SK-N-SH (cell line): ENCODE results near the gene TMED1. TPM values are rescaled to one million over a fixed set of nuclear protein-coding genes. Genes with fewer than 3 reads are reported as not detected.

Experiments
- CTCF ChIA-PET: fragments of 300-600, 350-600 bp; formaldehyde crosslinking; extraction: SDS; loops from one replicate; lab custom pipeline; 2021; lab: Yijun Ruan, JAX
- POLR2A ChIA-PET: fragments of 350-600 bp; sonication (Branson Sonifier 250); formaldehyde crosslinking; extraction: SDS; loops from one replicate; lab custom pipeline; 2020; ENCODE audit warnings: antibody characterized with exemption, inconsistent platforms; lab: Yijun Ruan, JAX
- DNase-seq: peaks from one replicate; pipeline ENCODE4 v3.0.0; 2012
- H2AFZ ChIP-seq: fragments of 200-600 bp; sonication (generic); 2 replicates; pipeline ENCODE4 v1.8.1; 2016; ENCODE audit warnings: antibody characterized with exemption, mild to moderate bottlenecking, low read depth
- H3F3A ChIP-seq: fragments of 200-600 bp; sonication (generic); replicated peaks from 2 replicates; pipeline ENCODE3; 2016; ENCODE audit warnings: antibody characterized with exemption, mild to moderate bottlenecking; ENCODE audit not compliant: insufficient read depth
- H3K27ac ChIP-seq, 2 experiments: fragments of 200-500 bp in 1 of 2; fragments of 200-600 bp in 1 of 2; sonication (Bioruptor generic) in 1 of 2; sonication (generic), shearing (Covaris generic) in 1 of 2; 2 replicates each; pipeline versions ENCODE4 v1.5.1 to v1.6.1; 2014 to 2016; ENCODE audit warnings: low read depth in 2 of 2, inconsistent platforms in 1 of 2, low read length in 1 of 2, mild to moderate bottlenecking in 1 of 2, mixed read lengths in 1 of 2
- H3K27me3 ChIP-seq: fragments of 200-600 bp; sonication (generic), shearing (Covaris generic); 2 replicates; pipeline ENCODE4 v1.6.1; 2016; ENCODE audit warnings: mixed run types; ENCODE audit not compliant: insufficient read depth
- H3K36me3 ChIP-seq, 2 experiments: fragments of 200-500 bp in 1 of 2; fragments of 200-600 bp in 1 of 2; sonication (Bioruptor generic) in 1 of 2; sonication (generic) in 1 of 2; replicated peaks in 1 of 2; 2 replicates each; pipeline versions ENCODE3 to v1.5.1; 2014 to 2016; ENCODE audit warnings: low read length in 1 of 2, mild to moderate bottlenecking in 1 of 2; ENCODE audit not compliant: insufficient read depth in 2 of 2, control insufficient read depth in 1 of 2
- H3K4me1 ChIP-seq, 2 experiments: fragments of 200-500 bp in 1 of 2; fragments of 200-600 bp in 1 of 2; sonication (Bioruptor generic) in 1 of 2; sonication (generic), shearing (Covaris generic) in 1 of 2; 2 replicates each; pipeline versions ENCODE4 v1.5.1 to v1.6.1; 2014 to 2016; ENCODE audit warnings: low read depth in 1 of 2, low read length in 1 of 2, mixed run types in 1 of 2; ENCODE audit not compliant: insufficient read depth in 2 of 2, control insufficient read depth in 1 of 2
- H3K4me2 ChIP-seq: fragments of 200-600 bp; sonication (generic), shearing (Covaris generic); 2 replicates; pipeline ENCODE4 v1.6.1; 2017; ENCODE audit warnings: mixed run types
- H3K4me3 ChIP-seq, 2 experiments: fragments of 200-500 bp in 1 of 2; fragments of 200-600 bp in 1 of 2; sonication (Bioruptor generic) in 1 of 2; sonication (generic), shearing (Covaris generic) in 1 of 2; 2 replicates each; pipeline versions ENCODE4 v1.5.1 to v1.8.1; 2014 to 2016; ENCODE audit warnings: low read depth in 2 of 2, inconsistent platforms in 1 of 2, low read length in 1 of 2, mild to moderate bottlenecking in 1 of 2, mixed read lengths in 1 of 2, moderate library complexity in 1 of 2
- H3K79me2 ChIP-seq: fragments of 200-600 bp; sonication (generic); 2 replicates; pipeline ENCODE4 v1.8.1; 2017; ENCODE audit warnings: mild to moderate bottlenecking; ENCODE audit not compliant: insufficient read depth
- H3K9ac ChIP-seq: fragments of 200-600 bp; sonication (generic); 2 replicates; pipeline ENCODE4 v1.6.1; 2017; ENCODE audit warnings: mixed run types
- H3K9me2 ChIP-seq: fragments of 200-600 bp; sonication (generic); 2 replicates; pipeline ENCODE4 v1.6.1; 2017; ENCODE audit warnings: mixed run types
- H3K9me3 ChIP-seq: fragments of 200-600 bp; sonication (generic); 2 replicates; pipeline ENCODE4 v1.6.1; 2017; ENCODE audit warnings: mixed run types, mild to moderate bottlenecking, moderate library complexity
- H4K20me1 ChIP-seq: fragments of 200-600 bp; sonication (generic); 2 replicates; pipeline ENCODE4 v1.6.1; 2017; ENCODE audit warnings: mild to moderate bottlenecking, mixed run types; ENCODE audit not compliant: insufficient read depth
- CHD2 ChIP-seq: fragments of 150-350 bp; IDR thresholded peaks from 2 replicates; pipeline ENCODE4 v1.6.1; 2018; ENCODE audit warnings: low read length; ENCODE audit not compliant: partially characterized antibody
- CTCF ChIP-seq: fragments of 200-600 bp; sonication (generic); IDR thresholded peaks from 2 replicates; pipeline ENCODE4 v1.6.1; 2017; ENCODE audit warnings: antibody characterized with exemption, mild to moderate bottlenecking, moderate library complexity
- ELF1 ChIP-seq: IDR thresholded peaks from 2 replicates; pipeline ENCODE4 v1.4.0; 2012
- EP300 ChIP-seq, 2 experiments: IDR thresholded peaks; 2 replicates each; pipeline versions ENCODE4 v1.4.0 to v1.6.1; 2012; ENCODE audit warnings: borderline replicate concordance in 1 of 2, low read depth in 1 of 2, low read length in 1 of 2
- EZH2phosphoT487 ChIP-seq: fragments of 200-600 bp; sonication (generic); IDR thresholded peaks from 2 replicates; pipeline ENCODE4 v1.6.1; 2017; ENCODE audit warnings: low read depth, mixed run types, mild to moderate bottlenecking, antibody characterized with exemption, moderate library complexity, borderline replicate concordance
- GATA2 ChIP-seq: sonication (generic); formaldehyde crosslinking; IDR thresholded peaks from 2 replicates; pipeline ENCODE4 v1.5.0; 2020; ENCODE audit warnings: mild to moderate bottlenecking, missing genetic modification reagents
- MAX ChIP-seq: IDR thresholded peaks from 2 replicates; pipeline ENCODE4 v1.4.0; 2012; ENCODE audit warnings: low read depth
- MXI1 ChIP-seq: IDR thresholded peaks from 2 replicates; pipeline ENCODE4 v1.6.1; 2012; ENCODE audit warnings: mild to moderate bottlenecking, low read depth, low read length, improper control_type of control experiment
- NRF1 ChIP-seq: IDR thresholded peaks from 2 replicates; pipeline ENCODE4 v1.6.1; 2012; ENCODE audit warnings: low read depth, mild to moderate bottlenecking, low read length
- PBX3 ChIP-seq: IDR thresholded peaks from 2 replicates; pipeline ENCODE4; 2012
- RAD21 ChIP-seq: IDR thresholded peaks from 2 replicates; pipeline ENCODE4 v1.6.1; 2012; ENCODE audit warnings: mild to moderate bottlenecking, low read length
- RCOR1 ChIP-seq: fragments of 150-350 bp; IDR thresholded peaks from 2 replicates; pipeline ENCODE4 v1.6.1; 2017; ENCODE audit warnings: antibody characterized with exemption, low read length
- SIN3A ChIP-seq: IDR thresholded peaks from 2 replicates; pipeline ENCODE4 v1.6.1; 2012; ENCODE audit warnings: low read depth, mild to moderate bottlenecking, low read length, moderate library complexity, borderline replicate concordance
- SMC3 ChIP-seq: IDR thresholded peaks from 2 replicates; pipeline ENCODE4 v1.6.1; 2012; ENCODE audit warnings: low read depth, low read length, improper control_type of control experiment
- TCF12 ChIP-seq: IDR thresholded peaks from 2 replicates; pipeline ENCODE4 v1.4.0; 2012
- TEAD4 ChIP-seq: IDR thresholded peaks from 2 replicates; pipeline ENCODE4 v1.4.0; 2012; ENCODE audit warnings: mild to moderate bottlenecking, borderline replicate concordance; ENCODE audit not compliant: insufficient read depth
- WGBS: methylation state at CpG from one replicate; pipeline ENCODE4 v1.1.6; 2017; ENCODE audit warnings: low lambda C conversion rate; 5-methylcytosine and 5-hydroxymethylcytosine counted together
- polyA plus RNA-seq, 3 experiments: library from polyadenylated mRNA; depleted of rRNA; stranded (reverse); fragments of >200 nt; gene quantifications; 2 replicates each; pipeline ENCODE4 v1.2.3, GENCODE V29; 2012
- TF ChIP-seq, protein P1 (sequence below): IDR thresholded peaks from 2 replicates; pipeline ENCODE4 v1.6.1; 2012; ENCODE audit warnings: mild to moderate bottlenecking, low read depth, low read length, moderate library complexity

TMED1 gene
- polyA plus RNA-seq, 1 of the 3 experiments (the other 2 are of a cell fraction), result 92.4 TPM

DNA sequence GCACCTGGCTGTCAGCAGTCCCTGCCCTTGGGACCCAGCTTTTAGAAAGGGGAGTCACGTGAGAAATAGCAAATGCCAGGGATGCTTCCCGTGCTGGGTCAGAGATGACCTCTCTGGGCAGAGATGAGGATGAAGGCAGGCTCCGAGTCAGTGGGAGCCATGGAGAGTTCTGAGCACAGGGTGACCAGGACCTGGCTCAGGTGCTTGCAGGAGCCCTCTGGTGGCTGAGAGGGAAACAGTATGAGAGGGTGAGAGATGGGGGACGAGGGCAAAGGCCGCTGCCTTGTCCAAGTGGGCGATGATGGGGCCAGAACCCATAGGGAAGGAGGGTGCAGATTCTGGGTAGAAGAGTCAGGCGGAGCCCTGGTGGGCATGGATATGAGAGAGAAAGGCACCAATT is 15.8 kb downstream of the TMED1 start:
- peaks cover 10 to 17% of the 10 kb centered on the region in 2 experiments for H3K36me3 ChIP-seq
- no peak overlapping the region for H3K9ac ChIP-seq
- H3K79me2 ChIP-seq, result peaks cover 22% of the 10 kb centered on the region
- peaks cover 28 to 53% of the 10 kb centered on the region in 2 experiments; a peak in 3 of 4 replicates for H3K4me1 ChIP-seq
- H3K9me3 ChIP-seq, result no peaks in the 10 kb centered on the region
- TF ChIP-seq SIN3A, result no peak
- TF ChIP-seq SMC3, result peak; percentile 33
- peak; percentile 42 for TF ChIP-seq CTCF
- TF ChIP-seq RAD21, result peak; percentile 35; the same call in 1 of the 2 replicates
- H3K4me3 ChIP-seq, result no peak overlapping the region
- no peaks in the 10 kb centered on the region for H3K9me2 ChIP-seq
- no peaks in the 10 kb centered on the region for H3F3A ChIP-seq
- H2AFZ ChIP-seq, result no peak overlapping the region
- H3K4me2 ChIP-seq, result no peak overlapping the region
- DNase-seq, result peak; percentile 58
- ChIA-PET CTCF (interaction anchor here (0.6 to 3.4 kb wide), 10 partner anchors 8 to 405 kb away, joined by 3 to 24 read pairs (median 6); partner anchors contain the start of genes DNM2 and TMED1), POLR2A (interaction anchor here (3.2 kb wide), 1 partner anchor 15 kb away, joined by 12 read pairs; the partner anchor contains the start of gene TMED1)
- 96% methylated on average over 7 of the region's 7 CpGs for WGBS
- no peaks in the 10 kb centered on the region for H4K20me1 ChIP-seq
- H3K27me3 ChIP-seq, result no peaks in the 10 kb centered on the region
- peak overlapping the region in 1 of 2 experiments; percentile 58; a peak in 2 of 4 replicates for H3K27ac ChIP-seq

- POLR2A ChIA-PET, result no interaction called here
- peaks cover 10 to 21% of the 10 kb centered on the region in 2 experiments for H3K36me3 ChIP-seq
- H3K27ac ChIP-seq, result peak overlapping the region; percentile 91; a peak in 1 of 4 replicates
- DNase-seq, result no peak
- peaks cover 28 to 53% of the 10 kb centered on the region in 2 experiments; a peak in 3 of 4 replicates for H3K4me1 ChIP-seq
- CTCF ChIA-PET, result interaction anchor here (0.7 to 2.8 kb wide), 7 partner anchors 9 to 102 kb away, joined by 3 to 16 read pairs (median 5); partner anchors contain the start of gene DNM2
- H3K9me2 ChIP-seq, result no peaks in the 10 kb centered on the region
- H3K4me3 ChIP-seq, result no peak overlapping the region
- H3K9ac ChIP-seq, result no peak overlapping the region
- H3F3A ChIP-seq, result no peaks in the 10 kb centered on the region
- WGBS, result 99% methylated on average over 22 of the region's 27 CpGs
- H4K20me1 ChIP-seq, result no peaks in the 10 kb centered on the region
- no peak overlapping the region for H2AFZ ChIP-seq
- H3K9me3 ChIP-seq, result no peaks in the 10 kb centered on the region
- H3K27me3 ChIP-seq, result no peaks in the 10 kb centered on the region
- H3K79me2 ChIP-seq, result peaks cover 29% of the 10 kb centered on the region
- no peak overlapping the region for H3K4me2 ChIP-seq
- TF ChIP-seq MXI1 (no peak), EP300 (IDR thresholded peaks at IDR 0.05; ENCODE audit: borderline replicate concordance in 1 of 2, low read depth in 1 of 2, low read length in 1 of 2) (no peak), PBX3 (no peak), SMC3 (no peak), GATA2 (no peak), RAD21 (no peak), ELF1 (no peak), MAX (no peak), CHD2 (no peak), NRF1 (no peak), TCF12 (no peak), RCOR1 (no peak), EZH2phosphoT487 (no peak), TEAD4 (no peak)
- TF ChIP-seq, protein P1, sequence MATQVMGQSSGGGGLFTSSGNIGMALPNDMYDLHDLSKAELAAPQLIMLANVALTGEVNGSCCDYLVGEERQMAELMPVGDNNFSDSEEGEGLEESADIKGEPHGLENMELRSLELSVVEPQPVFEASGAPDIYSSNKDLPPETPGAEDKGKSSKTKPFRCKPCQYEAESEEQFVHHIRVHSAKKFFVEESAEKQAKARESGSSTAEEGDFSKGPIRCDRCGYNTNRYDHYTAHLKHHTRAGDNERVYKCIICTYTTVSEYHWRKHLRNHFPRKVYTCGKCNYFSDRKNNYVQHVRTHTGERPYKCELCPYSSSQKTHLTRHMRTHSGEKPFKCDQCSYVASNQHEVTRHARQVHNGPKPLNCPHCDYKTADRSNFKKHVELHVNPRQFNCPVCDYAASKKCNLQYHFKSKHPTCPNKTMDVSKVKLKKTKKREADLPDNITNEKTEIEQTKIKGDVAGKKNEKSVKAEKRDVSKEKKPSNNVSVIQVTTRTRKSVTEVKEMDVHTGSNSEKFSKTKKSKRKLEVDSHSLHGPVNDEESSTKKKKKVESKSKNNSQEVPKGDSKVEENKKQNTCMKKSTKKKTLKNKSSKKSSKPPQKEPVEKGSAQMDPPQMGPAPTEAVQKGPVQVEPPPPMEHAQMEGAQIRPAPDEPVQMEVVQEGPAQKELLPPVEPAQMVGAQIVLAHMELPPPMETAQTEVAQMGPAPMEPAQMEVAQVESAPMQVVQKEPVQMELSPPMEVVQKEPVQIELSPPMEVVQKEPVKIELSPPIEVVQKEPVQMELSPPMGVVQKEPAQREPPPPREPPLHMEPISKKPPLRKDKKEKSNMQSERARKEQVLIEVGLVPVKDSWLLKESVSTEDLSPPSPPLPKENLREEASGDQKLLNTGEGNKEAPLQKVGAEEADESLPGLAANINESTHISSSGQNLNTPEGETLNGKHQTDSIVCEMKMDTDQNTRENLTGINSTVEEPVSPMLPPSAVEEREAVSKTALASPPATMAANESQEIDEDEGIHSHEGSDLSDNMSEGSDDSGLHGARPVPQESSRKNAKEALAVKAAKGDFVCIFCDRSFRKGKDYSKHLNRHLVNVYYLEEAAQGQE, result no peak
Observed at GRCh38 chr19:10819124-10820060, 16.6 kb downstream of the TMED1 start.
